Stimulated activated CD8-positive, alpha-beta memory T cell treated with anti-CD3 and anti-CD28 coated beads, Interleukin-15, amount 100 ng/mL, for 1 hour (primary cell): ENCODE data around the gene RPS21.

Experiments
- DNase-seq: peaks from one replicate; pipeline ENCODE4 v3.0.0-alpha.2; 2020; ENCODE audit warnings: low read depth

Gene RPS21

GRCh38 chr20:62378215-62378614 lies 8.7 kb upstream of the RPS21 start:
- no peak for DNase-seq

DNA sequence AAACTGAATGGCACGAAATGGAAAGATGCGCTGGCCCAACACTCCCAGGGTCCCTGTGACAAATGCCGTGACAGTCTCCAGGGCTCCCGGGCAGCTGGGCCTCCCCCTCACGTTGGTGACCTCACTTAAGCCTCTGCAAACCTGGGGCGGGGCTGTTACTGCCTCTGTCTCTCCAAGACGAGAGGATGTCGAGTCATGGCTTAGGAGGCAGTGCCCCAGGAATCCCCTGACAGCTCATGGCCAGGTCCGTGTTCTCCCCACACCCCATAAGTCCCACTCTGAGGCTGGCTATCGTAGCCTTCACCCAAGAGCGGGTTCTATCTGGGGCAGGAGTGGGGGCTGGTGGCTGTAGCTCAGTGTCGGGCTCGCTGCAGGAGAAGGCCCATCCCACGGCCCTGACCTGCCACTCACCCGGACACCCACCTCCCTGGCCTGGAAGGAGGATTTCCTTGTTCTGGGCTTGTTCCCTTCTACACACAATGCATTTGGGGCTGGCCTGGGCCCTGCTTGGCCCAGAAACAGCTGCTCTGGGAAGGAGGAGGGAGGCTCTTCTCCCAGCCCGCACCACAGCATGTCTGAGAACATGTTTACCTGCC lies 5.6 kb upstream of the RPS21 start:
- no peak for DNase-seq

DNA sequence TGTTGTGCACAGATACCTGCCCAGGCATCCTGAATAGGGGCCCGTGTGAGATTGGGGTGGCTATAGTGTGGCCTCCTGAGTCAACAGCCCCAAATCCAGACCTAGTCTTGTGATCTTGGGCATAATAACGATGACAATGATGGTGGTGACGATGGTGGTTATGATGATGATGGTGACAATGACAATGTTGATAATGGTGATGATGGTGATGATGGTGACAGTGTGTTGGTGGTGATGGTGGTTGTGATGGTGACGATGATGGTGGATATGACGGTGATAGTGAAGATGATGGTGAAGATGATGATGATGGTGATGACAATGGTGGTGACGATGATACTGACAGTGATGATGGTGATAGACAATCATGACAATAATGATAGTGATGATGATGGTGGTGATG lies 5.1 kb upstream of the RPS21 start:
- no peak for DNase-seq

GRCh38 chr20:62382306-62383198 lies 4.4 kb upstream of the RPS21 start:
- DNase-seq = peak; percentile 54

- no peak for DNase-seq
Measured at GRCh38 chr20:62387219-62387913, 463 bp downstream of the RPS21 start.

GRCh38 chr20:62387933-62388635 lies 1.2 kb downstream of the RPS21 start:
- DNase-seq = no peak

DNA sequence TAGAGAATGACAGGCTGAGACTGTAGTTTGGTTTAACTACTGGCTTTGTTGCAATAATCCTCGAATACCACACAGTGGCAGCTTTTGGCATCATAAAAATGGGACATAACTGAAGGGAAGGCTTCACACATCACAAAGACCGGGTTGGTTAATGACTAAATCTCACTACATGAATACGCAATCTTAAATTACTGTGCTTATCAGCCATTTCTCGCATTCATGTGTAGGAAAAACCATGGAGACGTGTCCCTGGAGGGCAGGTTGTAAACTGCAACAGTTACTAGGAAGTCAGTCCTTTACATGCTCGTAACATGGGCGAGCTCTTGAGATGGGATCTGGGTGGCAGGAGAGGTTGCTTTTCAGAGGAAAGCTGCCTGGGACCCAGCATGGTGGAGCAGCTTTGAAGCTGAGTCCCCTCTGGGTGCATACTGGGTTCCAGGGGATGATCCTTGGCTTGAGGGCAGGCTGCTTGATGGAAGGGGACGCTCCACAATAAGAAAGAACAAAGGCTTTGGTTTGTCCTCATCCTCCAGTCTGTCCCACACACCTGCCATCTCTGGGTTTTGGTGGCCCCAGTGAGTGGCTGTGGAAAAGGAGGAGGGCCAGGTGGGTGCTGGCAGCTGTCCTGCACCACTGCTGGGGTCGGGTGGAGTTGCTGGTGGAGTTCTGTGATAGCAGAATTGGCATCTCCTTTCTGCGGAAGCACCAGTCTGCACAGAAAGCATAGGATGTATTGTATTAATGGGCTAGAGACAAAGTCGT lies 2.1 kb downstream of the RPS21 start:
- DNase-seq = no peak

DNA sequence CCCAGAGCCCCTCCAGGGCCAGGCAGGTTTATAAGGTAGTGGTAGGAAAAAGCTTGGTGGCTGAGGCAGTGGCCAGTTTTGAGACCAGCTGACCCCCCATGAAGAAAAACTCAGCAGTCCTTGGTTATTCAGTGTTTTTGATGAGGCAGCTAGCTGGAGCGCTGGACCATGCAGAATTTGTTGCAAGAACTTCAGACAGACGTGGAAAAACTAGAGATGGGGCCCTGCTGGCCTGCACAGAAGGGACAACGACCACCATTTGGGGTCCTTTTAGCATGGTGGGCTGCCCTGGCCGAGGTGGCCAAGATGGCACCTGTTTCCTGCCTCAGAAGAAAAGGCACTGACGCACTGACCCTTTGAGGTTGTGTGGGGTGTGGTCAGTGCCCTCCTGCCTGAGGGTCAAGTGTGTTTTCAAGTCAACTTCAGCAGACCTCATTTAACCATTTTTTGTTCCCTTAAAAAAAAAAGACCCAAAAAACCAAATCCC lies 2.7 kb downstream of the RPS21 start:
- no peak for DNase-seq

DNA sequence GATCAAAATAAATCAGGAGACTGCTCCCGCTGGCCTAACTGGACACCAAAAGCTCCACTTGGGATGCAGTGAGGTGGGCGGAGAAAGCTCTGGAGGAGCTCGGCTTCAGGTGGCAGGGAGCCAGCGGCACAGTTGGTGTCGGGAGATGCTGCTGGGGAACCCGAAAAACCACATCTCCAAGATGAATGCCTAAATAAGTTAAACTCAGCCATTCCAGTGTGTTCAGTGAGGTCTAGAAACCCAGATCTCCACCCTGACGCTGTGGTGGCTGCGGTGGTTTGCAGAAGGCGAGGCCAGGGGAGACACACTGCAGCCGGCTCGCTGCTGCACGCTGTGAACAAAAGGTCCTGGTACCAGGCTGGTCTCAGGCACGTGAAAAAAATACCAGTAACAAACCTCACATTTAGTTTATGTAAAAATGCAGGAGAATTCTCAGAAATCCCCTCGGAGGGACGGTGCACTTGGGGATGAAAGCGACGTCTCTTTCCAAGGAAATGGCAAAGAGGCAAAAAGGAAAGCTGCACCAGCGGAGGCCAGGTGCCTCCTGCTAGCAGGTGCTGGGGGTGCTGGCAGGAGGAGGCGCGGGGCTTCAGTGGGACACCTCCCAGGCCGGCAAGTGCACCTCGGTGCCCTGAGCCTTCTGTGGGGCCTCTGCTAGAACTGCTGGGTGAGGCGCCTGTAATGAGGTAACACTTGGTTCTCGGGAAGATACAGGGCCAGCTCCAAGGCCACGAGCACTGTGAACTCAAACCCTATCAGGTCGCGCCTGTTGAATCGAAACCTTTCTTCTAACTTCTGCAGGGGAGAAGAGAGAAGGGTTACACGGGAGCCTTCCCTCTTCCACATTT lies 3.6 kb downstream of the RPS21 start:
- DNase-seq = no peak

DNA sequence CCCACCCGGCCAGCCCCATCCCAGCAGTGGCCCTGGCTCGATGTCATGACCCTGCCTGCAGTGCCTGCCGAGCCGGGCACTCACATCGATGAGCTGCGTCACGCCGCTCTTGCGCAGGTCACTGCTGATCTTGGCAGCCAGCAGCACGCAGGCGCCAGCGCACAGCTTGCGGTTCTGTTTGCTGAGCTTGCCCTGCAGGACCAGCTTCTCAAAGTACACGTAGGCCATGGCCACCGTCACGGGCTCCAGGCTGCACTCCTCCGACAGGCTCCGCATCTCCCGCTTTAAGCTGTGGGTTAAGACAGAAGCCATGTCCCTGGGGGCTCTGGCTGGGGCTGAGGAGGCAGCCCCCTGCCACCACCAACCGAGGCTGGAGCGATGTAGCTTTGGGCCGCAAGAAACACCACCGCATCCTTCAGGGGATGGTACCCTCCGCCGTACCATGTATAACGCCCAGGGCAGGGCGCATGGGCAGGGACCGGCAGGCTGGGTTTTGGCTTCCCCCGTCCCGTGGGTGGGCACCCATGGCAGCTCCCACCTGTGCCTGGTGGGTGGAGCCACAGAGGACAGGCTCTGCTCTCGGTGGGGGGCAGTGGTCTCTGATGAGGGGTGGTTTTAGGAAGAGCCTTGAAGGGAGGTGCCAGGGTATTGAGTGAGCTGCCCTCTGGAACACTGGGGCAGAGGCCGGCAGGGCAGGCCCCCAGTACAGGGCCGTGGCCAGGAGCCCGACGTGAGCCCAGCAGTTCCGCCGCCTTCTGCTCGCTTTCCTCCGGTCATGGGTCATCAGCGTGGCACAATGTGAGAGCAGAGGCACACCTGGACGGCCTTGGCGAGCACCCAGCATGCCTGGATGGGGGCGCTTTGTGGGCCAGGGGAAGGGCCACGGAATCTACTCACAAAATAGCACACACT lies 4.5 kb downstream of the RPS21 start:
- DNase-seq = no peak

GRCh38 chr20:62392077-62392418 lies 5.1 kb downstream of the RPS21 start:
- no peak for DNase-seq

DNA sequence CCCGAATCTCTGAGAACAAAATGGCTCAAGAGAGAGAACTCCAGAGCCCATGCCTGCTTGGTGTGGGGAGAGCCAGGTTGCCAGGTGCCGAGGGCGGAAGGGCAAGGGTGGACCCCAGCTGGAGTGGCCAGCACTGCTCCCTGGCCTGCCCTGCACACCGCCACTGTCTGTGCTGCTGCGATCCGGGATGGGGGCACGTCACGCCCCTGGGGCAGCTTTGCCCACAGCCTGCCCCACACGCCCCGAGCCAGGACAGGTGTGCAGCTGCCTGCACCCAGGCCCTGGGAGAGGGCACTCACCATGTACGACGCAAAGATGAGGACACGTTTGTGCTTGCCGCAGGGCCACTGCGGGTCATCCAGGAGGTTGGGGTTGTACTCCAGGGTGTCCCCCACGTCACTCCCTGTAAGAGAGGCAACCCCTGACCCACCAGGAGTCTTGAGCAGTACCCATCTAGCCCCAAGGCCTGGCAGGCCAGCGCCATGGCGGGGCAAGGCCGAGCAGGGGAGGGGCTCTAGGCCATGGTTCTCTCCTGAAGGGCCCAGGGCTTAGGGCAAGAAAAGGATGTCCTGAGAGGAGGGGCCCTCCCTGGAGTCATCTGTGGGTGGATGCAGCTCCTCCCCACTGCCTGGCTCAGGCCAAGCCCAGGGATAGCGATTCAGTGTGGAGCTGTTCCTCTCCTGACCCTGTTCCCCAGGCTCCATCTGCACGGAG lies 5.9 kb downstream of the RPS21 start:
- no peak for DNase-seq

DNA sequence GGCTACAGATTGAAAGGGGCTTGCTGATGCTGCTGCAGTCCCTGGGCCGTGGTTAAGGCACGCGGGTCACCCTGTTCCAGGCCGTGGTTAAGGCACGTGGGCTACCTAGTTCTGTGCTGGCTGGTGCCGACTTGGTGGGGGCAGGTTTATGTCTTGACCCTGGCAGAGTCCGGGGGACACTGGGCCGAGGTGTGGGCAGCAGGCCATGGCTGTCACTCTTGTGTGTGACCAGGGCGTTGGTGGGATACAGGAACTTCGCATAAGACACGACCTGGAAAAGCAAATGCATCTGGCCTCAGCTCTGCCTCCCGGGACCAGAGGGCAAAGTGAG lies 6.4 kb downstream of the RPS21 start:
- no peak for DNase-seq

- no peak for DNase-seq
Measured at GRCh38 chr20:62393830-62394229, 6.9 kb downstream of the RPS21 start.

DNA sequence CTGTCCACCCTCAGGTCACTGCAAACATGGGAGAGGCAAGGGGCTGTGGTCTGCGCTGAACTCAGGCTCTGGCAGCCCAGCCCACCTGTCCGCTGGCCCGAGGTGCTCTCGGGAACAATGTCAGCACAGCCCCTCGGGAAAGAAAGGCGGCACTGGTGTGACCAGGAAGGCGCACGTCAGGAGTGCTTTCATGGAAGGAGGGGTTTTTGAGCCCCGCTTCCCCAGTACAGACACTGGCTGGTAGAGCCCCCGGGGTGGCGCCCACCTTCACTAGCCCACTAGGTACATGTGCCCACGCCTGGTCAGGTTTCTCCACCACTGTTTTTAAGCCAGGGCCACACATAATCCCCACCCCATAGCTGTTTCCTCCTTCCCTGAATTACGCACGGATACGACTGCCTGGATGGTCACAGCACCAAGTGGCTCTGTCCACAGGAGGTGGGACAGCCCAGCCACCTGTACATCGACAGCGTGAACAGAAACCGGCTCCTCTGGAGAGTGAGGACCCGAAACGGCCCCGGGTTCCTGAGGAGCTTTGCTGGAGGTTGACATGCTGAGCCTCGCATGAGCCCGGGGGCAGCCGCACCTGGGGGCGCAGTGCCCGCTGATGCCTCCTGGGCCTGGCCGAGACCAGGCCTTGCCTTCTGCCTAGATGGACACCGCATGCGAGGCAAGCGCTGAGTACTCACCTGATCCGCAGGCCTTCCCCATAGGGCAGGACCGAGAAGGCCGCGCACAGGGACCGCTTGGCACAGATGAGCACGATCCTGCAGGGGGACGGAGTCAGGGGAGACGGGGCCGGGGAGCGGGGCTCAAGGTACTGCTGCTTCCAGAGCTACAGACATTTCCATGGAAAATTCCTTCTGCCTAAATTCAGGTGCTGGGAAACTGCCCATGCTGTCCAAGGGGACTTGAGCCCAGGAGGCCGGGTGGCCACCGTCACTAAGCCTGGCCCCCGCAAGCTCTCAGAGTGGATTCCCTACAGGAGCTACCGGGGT lies 7.6 kb downstream of the RPS21 start:
- no peak for DNase-seq

DNA sequence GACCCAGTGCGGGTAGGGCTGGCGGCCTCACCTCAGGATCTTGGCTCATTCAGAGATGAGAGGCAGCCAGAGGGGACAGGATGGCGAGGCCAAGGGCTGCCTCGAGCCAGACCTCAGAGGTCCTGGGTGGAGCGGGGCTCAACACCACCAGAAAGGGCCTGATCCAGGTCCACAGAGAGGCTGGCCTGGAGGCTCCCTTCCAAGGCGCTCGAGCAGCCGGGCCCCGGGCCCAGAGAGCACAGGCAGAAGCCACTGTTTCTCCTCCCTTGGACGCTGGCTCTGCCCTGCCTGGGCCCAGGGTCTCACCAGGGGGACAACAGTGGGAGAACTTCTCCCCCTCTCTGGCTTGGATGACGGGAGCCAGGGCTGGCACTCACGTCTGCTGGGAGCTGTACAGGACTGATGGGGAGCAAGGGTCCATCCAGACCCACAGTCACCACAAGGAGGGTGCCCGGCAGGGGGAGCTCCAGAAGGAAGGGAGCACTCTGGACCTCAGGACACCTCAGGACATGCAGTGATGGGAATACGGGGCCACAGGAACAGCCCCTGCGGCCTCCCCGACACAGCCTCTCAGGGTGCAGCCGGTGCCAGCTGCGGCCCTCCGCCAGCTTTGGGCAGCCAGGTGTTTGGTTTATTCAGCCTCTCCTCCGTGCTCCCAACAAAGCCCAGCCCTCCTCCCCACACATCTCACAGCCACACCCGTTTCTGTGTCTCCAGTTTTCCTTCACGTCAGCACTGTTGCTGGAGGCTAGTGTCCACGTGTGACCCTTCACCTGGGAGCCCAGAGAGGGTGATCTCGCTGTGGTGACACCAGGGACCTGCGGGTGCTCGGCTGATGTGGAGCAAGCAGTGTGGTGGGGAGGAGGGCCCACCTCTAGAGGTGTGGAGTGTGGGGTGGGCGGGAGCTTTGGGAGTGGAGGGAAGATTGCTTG lies 8.7 kb downstream of the RPS21 start:
- no peak for DNase-seq
